Osteoblast (primary cell): Measurements from ENCODE around the gene TNNI3K. TPM values are rescaled to one million over a fixed set of nuclear protein-coding genes. Genes with fewer than 3 reads are reported as not detected.

Experiments used
- DNase-seq: peaks from one replicate; pipeline ENCODE4 v3.0.0; 2011; ENCODE audit warnings: low spot score, mixed read lengths; ENCODE audit not compliant: insufficient read length; ENCODE audit errors: missing footprints
- H2AFZ ChIP-seq: 2 replicates; pipeline ENCODE4 v1.6.0; 2011; ENCODE audit warnings: mild to moderate bottlenecking, low read length
- H3K27ac ChIP-seq: 2 replicates; pipeline ENCODE4 v1.5.1; 2011; ENCODE audit warnings: mild to moderate bottlenecking, low read depth, low read length, moderate library complexity
- H3K27me3 ChIP-seq: 2 replicates; pipeline ENCODE4 v1.6.0; 2012; ENCODE audit warnings: mild to moderate bottlenecking, control low read depth, inconsistent platforms, low read length, moderate library complexity; ENCODE audit not compliant: insufficient read depth
- H3K36me3 ChIP-seq: 2 replicates; pipeline ENCODE4 v1.5.1; 2011; ENCODE audit warnings: mild to moderate bottlenecking, low read length, control low read depth, moderate library complexity; ENCODE audit not compliant: insufficient read depth
- H3K4me1 ChIP-seq: 2 replicates; pipeline ENCODE4 v1.5.1; 2011; ENCODE audit warnings: mild to moderate bottlenecking, low read length, control low read depth, moderate library complexity; ENCODE audit not compliant: insufficient read depth
- H3K4me2 ChIP-seq: 2 replicates; pipeline ENCODE4 v1.6.0; 2011; ENCODE audit warnings: mild to moderate bottlenecking, low read length; ENCODE audit not compliant: insufficient read depth
- H3K4me3 ChIP-seq: fragments of 200-600 bp; sonication (generic); 3 replicates; pipeline ENCODE4 v1.5.1; 2012; ENCODE audit warnings: mild to moderate bottlenecking, low read length, inconsistent platforms; ENCODE audit not compliant: insufficient read depth
- H3K79me2 ChIP-seq: 2 replicates; pipeline ENCODE4 v1.6.0; 2012; ENCODE audit warnings: mild to moderate bottlenecking, low read length, control low read depth, inconsistent platforms; ENCODE audit not compliant: insufficient read depth
- H3K9me3 ChIP-seq: 2 replicates; pipeline ENCODE4 v1.5.1; 2011; ENCODE audit warnings: low read depth, low read length, control low read depth
- H4K20me1 ChIP-seq: 2 replicates; pipeline ENCODE4 v1.6.0; 2012; ENCODE audit warnings: mild to moderate bottlenecking, low read length, control low read depth; ENCODE audit not compliant: insufficient read depth
- CTCF ChIP-seq: IDR thresholded peaks from 2 replicates; pipeline ENCODE4 v1.5.1; 2011; ENCODE audit warnings: mild to moderate bottlenecking, low read depth, low read length, moderate library complexity; ENCODE audit errors: extremely low read depth
- total RNA-seq: library from RNA; depleted of rRNA; stranded (reverse); fragments of >200 nt; gene quantifications from 2 replicates; pipeline ENCODE4 v1.2.3, GENCODE V29; 2012

TNNI3K gene
- total RNA-seq, 1 donor, result 0.72 TPM

GRCh38 chr1:74504933-74505512 lies 269.8 kb downstream of the TNNI3K start:
- Histone ChIP-seq H3K4me1 (no peaks in the 10 kb centered on the region), H3K9me3 (no peaks in the 10 kb centered on the region), H3K36me3 (no peaks in the 10 kb centered on the region), H3K27me3 (no peaks in the 10 kb centered on the region), H4K20me1 (no peaks in the 10 kb centered on the region), H3K79me2 (no peaks in the 10 kb centered on the region), H3K4me2 (no peak overlapping the region), H3K27ac (no peak overlapping the region), H2AFZ (no peak overlapping the region), H3K4me3 (no peak overlapping the region)
- DNase-seq, result no peak
- TF ChIP-seq CTCF, result no peak

GRCh38 chr1:74505928-74506710 lies 270.9 kb downstream of the TNNI3K start:
- Histone ChIP-seq H3K36me3 (no peaks in the 10 kb centered on the region), H2AFZ (no peak overlapping the region), H3K27ac (no peak overlapping the region), H3K4me3 (no peak overlapping the region), H4K20me1 (no peaks in the 10 kb centered on the region), H3K27me3 (no peaks in the 10 kb centered on the region), H3K4me1 (no peaks in the 10 kb centered on the region), H3K4me2 (no peak overlapping the region), H3K9me3 (no peaks in the 10 kb centered on the region), H3K79me2 (no peaks in the 10 kb centered on the region)
- DNase-seq, result peak; percentile 58
- no peak for TF ChIP-seq CTCF

- Histone ChIP-seq H3K9me3 (no peaks in the 10 kb centered on the region), H3K4me2 (no peak overlapping the region), H3K27me3 (no peaks in the 10 kb centered on the region), H3K79me2 (no peaks in the 10 kb centered on the region), H3K4me1 (no peaks in the 10 kb centered on the region), H3K4me3 (no peak overlapping the region), H3K27ac (no peak overlapping the region), H4K20me1 (no peaks in the 10 kb centered on the region), H2AFZ (no peak overlapping the region), H3K36me3 (no peaks in the 10 kb centered on the region)
- DNase-seq, result no peak
- TF ChIP-seq CTCF, result no peak
Measured at GRCh38 chr1:74508449-74508848, 273.3 kb downstream of the TNNI3K start.

- H2AFZ ChIP-seq, result no peak within 1 kb of the TSS
- no peaks in the 10 kb centered on the region for H3K79me2 ChIP-seq
- TF ChIP-seq CTCF, result no peak
- no peak within 1 kb of the TSS for H3K4me3 ChIP-seq
- H3K9me3 ChIP-seq, result no peaks in the 10 kb centered on the region
- H3K4me2 ChIP-seq, result no peak within 1 kb of the TSS
- no peaks in the 10 kb centered on the region for H3K27me3 ChIP-seq
- H4K20me1 ChIP-seq, result no peaks in the 10 kb centered on the region
- H3K27ac ChIP-seq, result no peak within 1 kb of the TSS
- no peaks in the 10 kb centered on the region for H3K36me3 ChIP-seq
- no peaks in the 10 kb centered on the region for H3K4me1 ChIP-seq
- DNase-seq, result no peak
Measured at GRCh38 chr1:74512170-74512915, 277.2 kb downstream of the TNNI3K start, which contains the start of gene LRRC53. Gene LRRC53 (minus strand): TSS chr1:74512611. CDS start chr1:74483349, 29,262 bp downstream.
